Fibroblast of pulmonary artery (primary cell): Measurements from ENCODE around the gene RBM38.
"Not testable (repeated sequence)": the region's sequence is repeated elsewhere in the genome, so short reads cannot be mapped to it uniquely, and the experiment has no call there.

ENCODE experiments used
- DNase-seq: peaks from one replicate; pipeline ENCODE4 v3.0.0-alpha.2; 2010; ENCODE audit warnings: low read depth
- H3K4me3 ChIP-seq: replicated peaks from 2 replicates; pipeline ENCODE4 v1.5.1; 2011; ENCODE audit warnings: low read depth, mild to moderate bottlenecking, control low read depth, low read length, moderate library complexity
- TF ChIP-seq, protein P1 (sequence below): IDR thresholded peaks from 2 replicates; pipeline ENCODE4 v1.5.1; 2011; ENCODE audit warnings: mild to moderate bottlenecking, control low read depth, low read length, inconsistent platforms; ENCODE audit errors: missing control alignments

Gene RBM38

DNA sequence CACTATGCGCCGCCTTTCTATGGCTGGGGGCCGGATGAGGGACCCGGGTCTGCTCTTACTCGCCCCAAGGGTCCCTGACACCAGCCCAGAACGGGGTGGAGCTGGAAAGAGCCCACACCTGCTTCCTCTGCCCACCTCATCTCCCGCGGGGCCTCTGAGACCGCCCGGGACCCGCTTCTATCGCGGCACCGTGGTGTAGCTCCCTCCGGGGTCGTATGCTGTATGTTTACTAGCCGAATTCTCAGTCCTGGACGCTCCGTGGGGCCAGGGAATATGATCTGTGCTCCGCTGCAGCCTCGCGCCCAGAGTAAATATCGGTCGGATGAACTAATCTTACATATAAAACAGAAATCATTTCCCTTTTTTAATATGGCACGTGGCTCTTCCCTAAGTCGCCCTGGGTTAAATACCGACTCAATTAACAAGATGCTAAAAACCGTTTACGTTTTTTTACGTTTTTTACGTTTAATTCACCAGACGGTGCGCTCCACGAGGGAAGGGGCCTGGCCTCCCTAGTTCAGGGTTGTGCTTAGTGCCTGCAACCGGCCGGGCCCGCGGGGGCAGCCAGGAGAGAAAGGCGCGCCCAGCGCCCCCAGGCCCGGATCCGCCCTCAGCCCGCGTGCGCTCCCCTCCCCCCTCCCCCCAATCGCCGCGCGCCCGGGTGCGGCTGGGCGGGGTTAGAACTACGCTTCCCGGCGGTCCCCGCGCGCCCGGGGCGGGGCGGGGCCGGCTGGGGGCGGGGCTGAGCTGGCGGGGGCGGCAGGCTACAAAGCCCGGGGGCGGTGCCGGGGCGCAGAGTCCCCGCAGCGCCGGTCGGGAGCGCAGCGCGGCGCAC lies at the start of gene RBM38:
Gene RBM38, plus strand, starts transcription at position 793 of the 835 bp plus-strand sequence. CDS start 186 bp downstream, outside the sequence.
- TF ChIP-seq, protein P1, sequence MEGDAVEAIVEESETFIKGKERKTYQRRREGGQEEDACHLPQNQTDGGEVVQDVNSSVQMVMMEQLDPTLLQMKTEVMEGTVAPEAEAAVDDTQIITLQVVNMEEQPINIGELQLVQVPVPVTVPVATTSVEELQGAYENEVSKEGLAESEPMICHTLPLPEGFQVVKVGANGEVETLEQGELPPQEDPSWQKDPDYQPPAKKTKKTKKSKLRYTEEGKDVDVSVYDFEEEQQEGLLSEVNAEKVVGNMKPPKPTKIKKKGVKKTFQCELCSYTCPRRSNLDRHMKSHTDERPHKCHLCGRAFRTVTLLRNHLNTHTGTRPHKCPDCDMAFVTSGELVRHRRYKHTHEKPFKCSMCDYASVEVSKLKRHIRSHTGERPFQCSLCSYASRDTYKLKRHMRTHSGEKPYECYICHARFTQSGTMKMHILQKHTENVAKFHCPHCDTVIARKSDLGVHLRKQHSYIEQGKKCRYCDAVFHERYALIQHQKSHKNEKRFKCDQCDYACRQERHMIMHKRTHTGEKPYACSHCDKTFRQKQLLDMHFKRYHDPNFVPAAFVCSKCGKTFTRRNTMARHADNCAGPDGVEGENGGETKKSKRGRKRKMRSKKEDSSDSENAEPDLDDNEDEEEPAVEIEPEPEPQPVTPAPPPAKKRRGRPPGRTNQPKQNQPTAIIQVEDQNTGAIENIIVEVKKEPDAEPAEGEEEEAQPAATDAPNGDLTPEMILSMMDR, result no peak

DNA sequence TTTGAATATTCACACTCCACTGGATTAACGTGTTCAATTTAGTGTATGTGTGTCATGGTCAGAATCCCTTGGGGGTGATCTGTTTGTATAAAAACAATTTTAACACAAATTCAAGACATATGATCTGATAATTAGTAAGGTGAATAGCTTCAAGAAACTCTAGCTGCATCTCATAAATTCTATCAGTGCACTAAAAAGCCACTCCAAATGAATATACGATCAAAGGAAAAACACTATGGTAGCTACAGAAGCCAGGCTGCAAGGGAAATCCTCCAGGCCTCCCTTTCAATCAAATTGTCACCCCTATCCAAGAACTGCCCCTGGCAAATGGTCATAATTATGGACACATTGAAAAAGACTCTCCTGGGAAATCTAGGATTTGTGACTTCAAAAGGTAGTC lies 49.5 kb upstream of the RBM38 start:
- no peak for DNase-seq
- H3K4me3 ChIP-seq, result no peak overlapping the region
- TF ChIP-seq, protein P1, result no peak

More for the DNA sequence above, at the start of gene RBM38:
- H3K4me3 ChIP-seq, result peak within 1 kb of the TSS; percentile 61
- DNase-seq, result peak; percentile 59

DNA sequence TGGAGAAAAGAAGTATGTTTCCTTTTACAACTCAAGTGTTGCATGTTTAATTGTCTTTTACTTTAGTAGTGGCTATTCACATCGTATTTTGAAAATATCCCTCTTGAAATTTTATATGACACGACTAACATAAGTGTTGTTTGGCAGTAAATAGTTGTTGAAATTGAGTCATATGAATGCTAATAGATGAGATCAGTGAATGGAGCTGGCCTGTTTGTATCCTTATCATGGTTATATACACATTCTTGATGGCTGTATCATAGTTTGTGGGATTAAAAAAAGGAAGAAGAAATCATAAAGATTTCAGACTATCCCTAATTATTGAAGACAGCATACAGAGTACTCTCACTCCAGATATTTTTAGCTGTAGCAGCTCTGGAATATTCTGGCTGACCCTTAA lies 48.4 kb upstream of the RBM38 start:
- H3K4me3 ChIP-seq, result no peak overlapping the region
- DNase-seq, result peak; percentile 19
- TF ChIP-seq, protein P1, result no peak

DNA sequence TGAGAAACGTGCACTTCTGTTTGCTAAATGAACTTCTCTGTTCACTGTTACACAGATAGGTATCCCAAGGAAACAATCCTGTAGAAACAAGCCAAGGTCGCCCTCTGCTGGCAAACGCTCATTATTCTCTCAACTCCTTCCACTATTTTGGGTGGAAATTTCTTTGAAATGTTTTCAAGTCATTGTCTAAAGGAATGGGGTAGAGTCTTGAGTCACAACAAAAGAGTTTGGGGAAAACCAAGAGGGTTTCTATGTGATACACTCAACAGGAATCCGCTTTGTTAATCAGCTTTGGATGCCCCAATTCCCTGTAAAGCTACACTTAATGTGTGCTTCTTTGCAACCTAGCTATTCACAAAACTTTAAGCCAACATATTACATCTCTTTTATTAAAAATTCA lies 44.7 kb upstream of the RBM38 start:
- H3K4me3 ChIP-seq, result no peak overlapping the region

DNA sequence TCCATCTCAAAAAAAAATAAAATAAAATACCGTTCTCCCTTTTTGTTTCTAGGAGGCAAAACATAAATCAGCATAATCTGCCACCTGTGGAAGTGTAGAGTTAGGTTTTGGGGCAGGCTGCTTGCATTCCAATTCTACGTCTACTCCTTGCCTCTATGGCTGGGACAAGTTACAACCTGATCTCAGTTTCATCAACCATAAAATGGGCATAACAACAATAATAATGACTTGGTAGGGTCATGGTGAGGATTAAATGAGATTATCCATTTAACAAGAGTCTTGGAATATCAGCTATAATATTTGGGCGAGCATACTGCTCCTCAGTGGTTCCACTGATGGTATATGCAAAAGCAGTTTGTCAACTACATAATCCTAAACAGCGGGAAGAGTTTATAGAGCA lies 43.8 kb upstream of the RBM38 start:
- no peak overlapping the region for H3K4me3 ChIP-seq
- TF ChIP-seq, protein P1, result no peak
- DNase-seq, result no peak

More for the DNA sequence above, 44.7 kb upstream of the RBM38 start:
- TF ChIP-seq, protein P1, result peak; percentile 84
- DNase-seq, result peak; percentile 86

DNA sequence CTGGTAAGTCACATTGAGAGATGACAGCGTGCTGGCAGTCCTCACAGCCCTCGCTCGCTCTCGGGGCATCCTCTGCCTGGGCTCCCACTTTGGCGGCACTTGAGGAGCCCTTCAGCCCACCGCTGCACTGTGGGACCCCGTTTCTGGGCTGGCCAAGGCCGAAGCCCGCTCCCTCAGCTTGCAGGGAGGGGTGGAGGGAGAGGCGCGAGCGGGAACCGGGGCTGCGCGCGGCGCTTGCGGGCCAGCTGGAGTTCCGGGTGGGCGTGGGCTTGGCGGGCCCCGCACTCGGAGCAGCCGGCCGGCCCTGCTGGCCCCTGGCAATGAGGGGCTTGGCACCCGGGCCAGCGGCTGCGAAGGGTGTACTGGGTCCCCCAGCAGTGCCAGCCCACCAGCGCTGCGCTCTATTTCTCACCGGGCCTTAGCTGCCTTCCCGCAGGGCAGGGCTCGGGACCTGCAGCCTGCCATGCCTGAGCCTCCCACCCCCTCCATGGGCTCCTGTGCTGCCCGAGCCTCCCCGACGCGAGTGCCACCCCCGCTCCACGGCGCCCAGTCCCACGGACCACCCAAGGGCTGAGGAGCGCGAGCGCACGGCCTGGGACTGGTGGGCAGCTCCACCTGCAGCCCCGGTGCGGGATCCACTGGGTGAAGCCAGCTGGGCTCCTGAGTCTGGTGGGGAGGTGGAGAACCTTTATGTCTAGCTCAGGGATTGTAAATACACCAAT lies 42.8 kb upstream of the RBM38 start:
- not testable (repeated sequence) for H3K4me3 ChIP-seq, DNase-seq

DNA sequence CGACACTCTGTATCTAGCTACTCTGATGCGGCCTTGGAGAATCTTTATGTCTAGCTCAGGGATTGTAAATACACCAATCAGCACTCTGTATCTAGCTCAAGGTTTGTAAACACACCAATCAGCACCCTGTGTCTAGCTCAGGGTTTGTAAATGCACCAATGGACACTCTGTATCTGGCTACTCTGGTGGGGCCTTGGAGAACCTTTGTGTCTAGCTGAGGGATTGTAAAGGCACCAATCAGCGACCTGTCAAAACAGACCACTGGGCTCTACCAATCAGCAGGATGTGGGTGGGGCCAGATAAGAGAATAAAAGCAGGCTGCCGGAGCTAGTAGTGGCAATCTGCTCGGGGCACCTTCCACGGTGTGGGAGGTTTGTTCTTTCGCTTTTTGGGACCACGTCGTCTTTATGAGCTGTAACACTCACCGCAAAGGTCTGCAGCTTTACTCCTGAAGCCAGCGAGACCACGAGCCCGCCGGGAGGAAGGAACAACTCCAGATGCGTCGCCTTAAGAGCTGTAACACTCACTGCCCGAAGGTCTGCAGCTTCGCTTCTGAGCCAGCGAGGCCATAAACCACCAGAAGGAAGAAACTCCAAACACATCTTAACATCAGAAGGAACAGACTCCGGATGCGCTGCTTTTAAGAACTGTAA lies 42.1 kb upstream of the RBM38 start:
- DNase-seq, H3K4me3 ChIP-seq: not testable (repeated sequence)
